Esophagus squamous epithelium (tissue), 5 donors: Measurements from ENCODE around the gene SCO1. TPM values are rescaled to one million over a fixed set of nuclear protein-coding genes. Genes with fewer than 3 reads are reported as not detected.

Experiments used
- DNase-seq: peaks from one replicate; lab custom pipeline; 2025; lab: John Stamatoyannopoulos, UW
- H3K27ac ChIP-seq, 4 donors: fragments of 200-600 bp; sonication (generic); one replicate each; pipeline ENCODE4 v1.5.1; 2016 to 2019; ENCODE audit warnings: mild to moderate bottlenecking in 1 of 4
- H3K27me3 ChIP-seq, 4 donors: fragments of 200-600 bp; sonication (generic); 1 replicate in 3 of 4; 2 replicates in 1 of 4; pipeline versions ENCODE4 v1.5.1 to v1.6.0; 2017 to 2021; ENCODE audit warnings: antibody characterized with exemption in 1 of 4
- H3K36me3 ChIP-seq, 3 donors: fragments of 200-600 bp; sonication (generic); one replicate each; pipeline ENCODE4 v1.5.1; 2016 to 2019
- H3K4me1 ChIP-seq, 3 donors: fragments of 200-600 bp; sonication (generic); one replicate each; pipeline ENCODE4 v1.5.1; 2017 to 2019
- H3K4me3 ChIP-seq, 4 donors: fragments of 200-600 bp; sonication (generic); 1 replicate in 3 of 4; 2 replicates in 1 of 4; pipeline ENCODE4 v1.5.1; 2016 to 2019; ENCODE audit warnings: mild to moderate bottlenecking in 2 of 4, moderate library complexity in 1 of 4
- H3K9me3 ChIP-seq, 3 donors: fragments of 200-600 bp; sonication (generic); one replicate each; pipeline ENCODE4 v1.5.1; 2016 to 2019
- POLR2A ChIP-seq, 4 donors: fragments of 450-650 bp; IDR thresholded peaks; one replicate each; pipeline ENCODE4 v1.6.1; 2017; ENCODE audit warnings: antibody characterized with exemption in 4 of 4, mild to moderate bottlenecking in 4 of 4, moderate library complexity in 3 of 4
- WGBS, 2 donors: methylation state at CpG; one replicate each; pipeline ENCODE4 v1.1.5; 2018; 5-methylcytosine and 5-hydroxymethylcytosine counted together
- intact Hi-C: fragments of 100-400 bp; cut with DNase I; formaldehyde crosslinking; loops from one replicate; pipeline ENCODE4 v1.15.0; 2022
- total RNA-seq, 4 donors: library from RNA; depleted of rRNA; stranded (reverse); fragments of >200 nt; gene quantifications; one replicate each; pipeline ENCODE4 v1.1.0, GENCODE V29; 2016
- TF ChIP-seq, protein P1 (sequence below), 6 experiments: fragments of 450-650 bp in 4 of 6; fragments of 200-600 bp in 2 of 6; sonication (generic) in 2 of 6; IDR thresholded peaks; one replicate each; pipeline ENCODE4 v1.5.1; 2016 to 2019; ENCODE audit warnings: antibody characterized with exemption in 6 of 6, mild to moderate bottlenecking in 4 of 6, moderate library complexity in 4 of 6
- donor health status: DM: yes; HTN: yes; CAD: no.

Gene SCO1
- total RNA-seq, 4 donors from 2014 or later = 15.4 to 25.6 (median 20.3) TPM

DNA sequence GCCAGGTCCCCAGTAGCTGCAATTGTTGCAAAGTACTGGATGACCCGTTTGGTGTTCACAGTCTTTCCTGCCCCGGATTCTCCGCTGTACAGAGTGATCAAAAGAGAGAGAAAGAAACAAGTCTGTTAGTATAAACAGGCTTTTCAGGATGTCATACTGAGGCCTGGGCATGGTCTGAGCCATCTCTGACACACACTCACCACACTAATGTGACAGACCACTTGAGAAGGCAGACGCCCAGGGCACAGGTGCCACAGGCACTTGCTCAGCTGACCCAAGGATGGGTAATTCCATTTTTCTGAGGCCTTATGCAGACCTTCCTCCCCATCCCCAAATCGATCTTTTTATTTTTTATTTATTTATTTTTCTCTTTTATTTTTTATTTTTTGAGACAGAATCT, 47.7 kb downstream of the SCO1 start:
- 73 to 82% methylated on average over 5 of the region's 5 CpGs for WGBS, 2 donors
- intact Hi-C loops = loop anchor here (10.0 kb wide), 1 partner anchor 195 kb away; no protein-coding TSS in a partner anchor
- H3K27me3 ChIP-seq = no peaks in the 10 kb centered on the region
- no peak for DNase-seq
- peaks cover 0 to 7% (median 0%) of the 10 kb centered on the region in 3 donors for H3K36me3 ChIP-seq
- H3K4me1 ChIP-seq = peaks cover 0 to 3% (median 0%) of the 10 kb centered on the region in 3 donors
- H3K4me3 ChIP-seq = no peak overlapping the region
- TF ChIP-seq POLR2A (IDR thresholded peaks at IDR 0.05) = no peak
- TF ChIP-seq, protein P1, sequence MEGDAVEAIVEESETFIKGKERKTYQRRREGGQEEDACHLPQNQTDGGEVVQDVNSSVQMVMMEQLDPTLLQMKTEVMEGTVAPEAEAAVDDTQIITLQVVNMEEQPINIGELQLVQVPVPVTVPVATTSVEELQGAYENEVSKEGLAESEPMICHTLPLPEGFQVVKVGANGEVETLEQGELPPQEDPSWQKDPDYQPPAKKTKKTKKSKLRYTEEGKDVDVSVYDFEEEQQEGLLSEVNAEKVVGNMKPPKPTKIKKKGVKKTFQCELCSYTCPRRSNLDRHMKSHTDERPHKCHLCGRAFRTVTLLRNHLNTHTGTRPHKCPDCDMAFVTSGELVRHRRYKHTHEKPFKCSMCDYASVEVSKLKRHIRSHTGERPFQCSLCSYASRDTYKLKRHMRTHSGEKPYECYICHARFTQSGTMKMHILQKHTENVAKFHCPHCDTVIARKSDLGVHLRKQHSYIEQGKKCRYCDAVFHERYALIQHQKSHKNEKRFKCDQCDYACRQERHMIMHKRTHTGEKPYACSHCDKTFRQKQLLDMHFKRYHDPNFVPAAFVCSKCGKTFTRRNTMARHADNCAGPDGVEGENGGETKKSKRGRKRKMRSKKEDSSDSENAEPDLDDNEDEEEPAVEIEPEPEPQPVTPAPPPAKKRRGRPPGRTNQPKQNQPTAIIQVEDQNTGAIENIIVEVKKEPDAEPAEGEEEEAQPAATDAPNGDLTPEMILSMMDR (IDR thresholded peaks at IDR 0.05) = no peak
- H3K27ac ChIP-seq = no peak overlapping the region
- H3K9me3 ChIP-seq = no peaks in the 10 kb centered on the region

DNA sequence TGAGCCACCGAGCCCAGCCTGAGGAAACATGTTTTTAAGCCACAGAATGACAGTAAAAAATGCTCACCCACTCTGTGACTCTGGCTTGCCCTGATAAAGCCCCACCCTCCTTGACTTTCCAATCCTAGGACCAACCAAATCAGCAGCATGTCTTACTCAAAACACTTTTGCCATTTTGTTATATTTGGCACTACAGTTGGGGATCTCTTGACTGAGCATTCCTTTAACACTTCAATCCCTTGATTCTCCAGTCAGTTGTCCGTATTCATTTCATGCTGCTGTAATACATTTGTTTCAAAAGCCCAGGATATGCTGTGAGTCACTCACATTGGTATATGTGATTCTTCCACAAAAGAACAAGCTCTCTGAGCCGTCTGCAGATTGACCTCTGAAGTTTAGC, 48.4 kb downstream of the SCO1 start:
- peaks cover 0 to 3% (median 0%) of the 10 kb centered on the region in 3 donors for H3K4me1 ChIP-seq
- no peak for TF ChIP-seq POLR2A (IDR thresholded peaks at IDR 0.05)
- TF ChIP-seq, protein P1 (IDR thresholded peaks at IDR 0.05) = no peak
- WGBS, 2 donors = 74 to 88% methylated on average over 3 of the region's 3 CpGs
- no peak overlapping the region for H3K4me3 ChIP-seq
- no peaks in the 10 kb centered on the region for H3K27me3 ChIP-seq
- H3K36me3 ChIP-seq = peaks cover 0 to 7% (median 0%) of the 10 kb centered on the region in 3 donors
- H3K9me3 ChIP-seq = no peaks in the 10 kb centered on the region
- no peak overlapping the region for H3K27ac ChIP-seq
- intact Hi-C loops = loop anchor here (10.0 kb wide), 1 partner anchor 196 kb away; no protein-coding TSS in a partner anchor
- no peak for DNase-seq

DNA sequence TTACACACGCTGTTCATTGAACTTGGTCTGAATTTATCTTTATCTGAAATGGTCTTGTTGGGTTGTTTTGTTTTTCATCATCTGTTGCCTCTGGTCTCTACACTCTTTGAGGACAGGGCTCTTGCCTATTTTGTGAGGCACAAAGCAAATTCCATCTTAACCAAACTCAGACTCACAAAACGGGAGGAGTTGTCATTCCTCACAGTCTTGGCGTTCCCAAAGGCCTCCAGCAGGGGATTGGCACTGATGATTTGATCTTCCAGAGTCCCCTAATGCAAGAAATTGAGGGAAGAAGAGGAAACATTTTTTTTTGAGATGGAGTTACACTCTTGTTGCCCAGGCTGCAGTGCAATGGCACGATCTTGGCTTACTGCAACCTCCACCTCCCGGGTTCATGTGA, 49.0 kb downstream of the SCO1 start:
- Histone ChIP-seq H3K36me3 (peaks cover 0 to 12% (median 0%) of the 10 kb centered on the region in 3 donors), H3K27me3 (no peaks in the 10 kb centered on the region), H3K9me3 (no peaks in the 10 kb centered on the region), H3K27ac (no peak overlapping the region), H3K4me1 (peaks cover 0 to 3% (median 0%) of the 10 kb centered on the region in 3 donors), H3K4me3 (no peak overlapping the region)
- TF ChIP-seq POLR2A (IDR thresholded peaks at IDR 0.05) = no peak
- TF ChIP-seq, protein P1 (IDR thresholded peaks at IDR 0.05) = no peak
- no peak for DNase-seq
- intact Hi-C loops = loop anchor here (10.0 kb wide), 1 partner anchor 196 kb away; no protein-coding TSS in a partner anchor
- WGBS, 2 donors = 85 to 92% methylated on average over 5 of the region's 5 CpGs

DNA sequence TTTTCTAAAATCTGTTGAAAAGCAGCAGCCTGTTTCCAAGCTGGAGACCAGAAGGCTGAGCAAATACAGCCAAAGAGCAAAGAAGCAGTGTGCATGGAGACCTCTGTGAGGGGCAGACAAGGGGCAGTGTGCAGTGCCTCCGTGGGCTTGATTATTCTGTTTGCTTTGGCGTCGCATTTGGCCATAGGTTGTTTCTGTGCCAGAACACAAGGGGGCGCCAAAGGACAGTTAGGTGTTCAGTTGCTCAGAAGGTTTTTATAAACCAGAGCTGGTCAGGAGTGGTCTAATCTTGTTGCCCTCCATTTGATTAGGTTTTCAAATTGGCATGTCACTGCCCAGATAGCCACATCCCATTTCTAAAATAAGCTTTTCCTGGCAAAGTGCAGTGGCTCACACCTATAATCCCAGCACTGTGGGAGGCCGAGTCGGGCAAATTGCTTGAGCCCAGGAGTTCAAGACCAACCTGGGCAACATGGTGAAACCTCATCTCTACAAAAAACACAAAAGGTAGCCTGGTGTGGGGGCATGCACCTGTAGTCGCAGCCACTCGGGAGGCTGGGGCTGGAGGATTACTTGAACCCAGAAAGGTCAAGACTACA, 50.8 kb downstream of the SCO1 start:
- DNase-seq = no peak
- WGBS, 2 donors = 43 to 50% methylated on average over 8 of the region's 8 CpGs
- TF ChIP-seq, protein P1 (IDR thresholded peaks at IDR 0.05) = peak; percentile 66 to 80 (median 76)
- TF ChIP-seq POLR2A (IDR thresholded peaks at IDR 0.05) = no peak
- Histone ChIP-seq H3K36me3 (peaks cover 0 to 23% (median 0%) of the 10 kb centered on the region in 3 donors), H3K9me3 (no peaks in the 10 kb centered on the region), H3K27ac (no peak overlapping the region), H3K27me3 (no peaks in the 10 kb centered on the region), H3K4me1 (peaks cover 0 to 3% (median 0%) of the 10 kb centered on the region in 3 donors), H3K4me3 (no peak overlapping the region)
- intact Hi-C loops = loop anchor here (10.0 kb wide), 1 partner anchor 198 kb away; no protein-coding TSS in a partner anchor

DNA sequence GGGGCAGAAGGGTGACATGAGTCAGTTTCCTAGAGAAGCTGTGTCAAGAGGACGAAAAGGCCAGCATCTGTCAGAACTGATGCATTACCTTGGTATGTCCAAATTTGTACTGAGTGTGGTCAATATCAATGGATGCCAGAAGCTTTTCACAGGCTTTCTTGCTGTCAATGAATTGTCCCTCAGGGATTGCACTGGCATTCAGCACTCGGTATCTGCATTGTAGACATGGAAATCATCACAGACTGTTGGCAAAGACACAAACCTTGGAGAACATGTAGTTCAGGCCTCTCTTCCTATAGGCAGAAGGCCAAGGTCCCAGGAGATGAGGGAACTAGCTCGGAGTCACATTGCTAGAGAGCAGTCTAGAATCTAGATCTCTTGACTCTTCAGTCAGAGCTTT, 56.9 kb downstream of the SCO1 start:
- WGBS, 2 donors = 42 to 88% methylated on average over 2 to 3 of the region's 3 CpGs
- TF ChIP-seq, protein P1 (IDR thresholded peaks at IDR 0.05) = no peak
- TF ChIP-seq POLR2A (IDR thresholded peaks at IDR 0.05) = no peak
- no peak for DNase-seq
- no peaks in the 10 kb centered on the region for H3K27me3 ChIP-seq
- H3K4me1 ChIP-seq = no peaks in the 10 kb centered on the region
- intact Hi-C loops = loop anchor here (10.0 kb wide), 1 partner anchor 204 kb away; no protein-coding TSS in a partner anchor
- peaks cover 0 to 64% (median 3%) of the 10 kb centered on the region in 3 donors for H3K36me3 ChIP-seq
- H3K27ac ChIP-seq = no peak overlapping the region
- H3K4me3 ChIP-seq = no peak overlapping the region
- no peaks in the 10 kb centered on the region for H3K9me3 ChIP-seq
